Lung (tissue), 12 donors: Measurements from ENCODE around the gene PGAP1. TPM values are rescaled to one million over a fixed set of nuclear protein-coding genes. Genes with fewer than 3 reads are reported as not detected.

Experiments used
- ATAC-seq: fragments of 200-7000 bp; cut with Tn5 transposase; one replicate; pipeline ENCODE4 v1.9.1; 2020; ENCODE audit warnings: moderate number of reproducible peaks; ENCODE audit not compliant: insufficient read depth, low FRiP score
- DNase-seq, 3 donors: peaks; one replicate each; pipeline ENCODE4 v3.0.0-alpha.2; 2013 to 2017
- H3K27ac ChIP-seq, 2 donors: one replicate each; pipeline ENCODE4 v1.5.1; 2013; ENCODE audit warnings: mild to moderate bottlenecking in 2 of 2, moderate library complexity in 2 of 2, control low read depth in 1 of 2, inconsistent platforms in 1 of 2, low read depth in 1 of 2, low read length in 1 of 2
- H3K27me3 ChIP-seq, 3 donors: one replicate each; pipeline ENCODE4 v1.5.1; 2013; ENCODE audit warnings: low read length in 2 of 3; ENCODE audit not compliant: control insufficient read depth in 3 of 3, insufficient read depth in 3 of 3
- H3K36me3 ChIP-seq, 4 donors: one replicate each; pipeline ENCODE4 v1.5.1; 2013; ENCODE audit warnings: low read length in 4 of 4, mild to moderate bottlenecking in 1 of 4, moderate library complexity in 1 of 4; ENCODE audit not compliant: control insufficient read depth in 4 of 4, insufficient read depth in 4 of 4
- H3K4me1 ChIP-seq, 5 donors: one replicate each; pipeline ENCODE4 v1.5.1; 2013; ENCODE audit warnings: low read length in 5 of 5, mild to moderate bottlenecking in 2 of 5, moderate library complexity in 1 of 5; ENCODE audit not compliant: control insufficient read depth in 5 of 5, insufficient read depth in 5 of 5
- H3K4me3 ChIP-seq: one replicate; pipeline ENCODE4 v1.5.1; 2013; ENCODE audit warnings: mild to moderate bottlenecking, control low read depth, moderate library complexity
- H3K9ac ChIP-seq, 2 donors: one replicate each; pipeline ENCODE4 v1.5.1; 2013; ENCODE audit warnings: low read length in 2 of 2, control low read depth in 1 of 2; ENCODE audit not compliant: insufficient read depth in 1 of 2
- H3K9me3 ChIP-seq, 4 donors: one replicate each; pipeline ENCODE4 v1.5.1; 2013; ENCODE audit warnings: low read length in 3 of 4, mild to moderate bottlenecking in 1 of 4, moderate library complexity in 1 of 4; ENCODE audit not compliant: control insufficient read depth in 4 of 4, insufficient read depth in 3 of 4
- WGBS, 2 donors: extraction: QIAGEN DNeasy Blood & Tissue Kit; methylation state at CpG; one replicate each; pipeline ENCODE4 v1.1.7; 2013; 5-methylcytosine and 5-hydroxymethylcytosine counted together
- polyA plus RNA-seq, 2 donors: library from polyadenylated mRNA; stranded (reverse); fragments of 200-250 nt; gene quantifications; one replicate each; pipeline ENCODE4 v1.2.1, GENCODE V29; 2013
- total RNA-seq, 2 donors: library from RNA; depleted of rRNA in 1 of 2; stranded (reverse); fragments of >200 nt in 1 of 2; gene quantifications; one replicate each; pipeline ENCODE4 v1.2.1, GENCODE V29; 2014 to 2021
- TF ChIP-seq, protein P1 (sequence below): IDR thresholded peaks from 2 replicates; pipeline ENCODE4 v1.5.1; 2012; ENCODE audit warnings: mild to moderate bottlenecking; ENCODE audit errors: control extremely low read depth, extremely low read depth
- donor health status: control.
- donor health status: control.
- donor health status: Bipolar disorder and iron deficiency.
- donor health status: healthy.
- donor health status: DM: yes; HTN: yes; CAD: no.

Gene PGAP1
- total and polyA plus RNA-seq, 4 donors: 1.4 to 34.1 (median 7.0) TPM

GRCh38 chr2:196808083-196808665 lies 118.3 kb downstream of the PGAP1 start:
- Histone ChIP-seq H3K36me3 (no peaks in the 10 kb centered on the region), H3K27ac (no peak overlapping the region), H3K9me3 (no peaks in the 10 kb centered on the region), H3K4me3 (no peak overlapping the region), H3K4me1 (no peaks in the 10 kb centered on the region), H3K27me3 (peaks cover 0 to 3% (median 0%) of the 10 kb centered on the region in 3 donors), H3K9ac (no peak overlapping the region)
- WGBS, 2 donors: 30 to 65% methylated on average over 2 of the region's 2 CpGs
- TF ChIP-seq, protein P1, sequence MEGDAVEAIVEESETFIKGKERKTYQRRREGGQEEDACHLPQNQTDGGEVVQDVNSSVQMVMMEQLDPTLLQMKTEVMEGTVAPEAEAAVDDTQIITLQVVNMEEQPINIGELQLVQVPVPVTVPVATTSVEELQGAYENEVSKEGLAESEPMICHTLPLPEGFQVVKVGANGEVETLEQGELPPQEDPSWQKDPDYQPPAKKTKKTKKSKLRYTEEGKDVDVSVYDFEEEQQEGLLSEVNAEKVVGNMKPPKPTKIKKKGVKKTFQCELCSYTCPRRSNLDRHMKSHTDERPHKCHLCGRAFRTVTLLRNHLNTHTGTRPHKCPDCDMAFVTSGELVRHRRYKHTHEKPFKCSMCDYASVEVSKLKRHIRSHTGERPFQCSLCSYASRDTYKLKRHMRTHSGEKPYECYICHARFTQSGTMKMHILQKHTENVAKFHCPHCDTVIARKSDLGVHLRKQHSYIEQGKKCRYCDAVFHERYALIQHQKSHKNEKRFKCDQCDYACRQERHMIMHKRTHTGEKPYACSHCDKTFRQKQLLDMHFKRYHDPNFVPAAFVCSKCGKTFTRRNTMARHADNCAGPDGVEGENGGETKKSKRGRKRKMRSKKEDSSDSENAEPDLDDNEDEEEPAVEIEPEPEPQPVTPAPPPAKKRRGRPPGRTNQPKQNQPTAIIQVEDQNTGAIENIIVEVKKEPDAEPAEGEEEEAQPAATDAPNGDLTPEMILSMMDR: no peak
- peak in 2 of 3 donors; percentile 16 to 34 for DNase-seq
- no peak for ATAC-seq

GRCh38 chr2:196804381-196804780 lies 122.1 kb downstream of the PGAP1 start:
- Histone ChIP-seq H3K27me3 (peaks cover 0 to 3% (median 0%) of the 10 kb centered on the region in 3 donors), H3K4me1 (no peaks in the 10 kb centered on the region), H3K27ac (no peak overlapping the region), H3K4me3 (no peak overlapping the region), H3K36me3 (peaks cover 0 to 1% (median 0%) of the 10 kb centered on the region in 4 donors), H3K9me3 (no peaks in the 10 kb centered on the region), H3K9ac (no peak overlapping the region)
- TF ChIP-seq, protein P1: no peak
- 22 to 29% methylated on average over 1 of the region's 1 CpG for WGBS, 2 donors
- ATAC-seq: no peak
- DNase-seq: no peak

DNA sequence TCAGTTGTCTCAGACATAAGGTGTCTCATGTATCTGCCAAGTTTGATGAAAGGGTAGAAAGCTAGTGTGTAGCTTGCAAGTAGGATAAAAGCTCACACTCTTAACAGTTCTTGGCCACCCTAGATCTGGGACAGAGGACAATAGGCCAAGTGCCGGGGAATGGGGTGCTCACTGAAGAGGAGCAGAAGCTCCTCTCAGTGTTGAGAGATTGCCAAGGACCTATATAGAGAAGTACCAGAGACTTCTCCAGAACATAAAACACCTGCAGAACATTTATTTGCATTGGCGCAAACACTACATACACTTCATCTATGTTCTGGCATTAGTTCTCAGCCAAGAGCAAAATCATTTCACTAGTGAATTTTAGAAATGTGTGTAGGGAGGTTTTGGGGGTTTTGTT lies 124.1 kb downstream of the PGAP1 start:
- DNase-seq (peak in 1 of 3 donors; percentile 3), ATAC-seq (no peak)
- no peak overlapping the region for H3K9ac ChIP-seq
- peaks cover 0 to 3% (median 0%) of the 10 kb centered on the region in 3 donors for H3K27me3 ChIP-seq
- TF ChIP-seq, protein P1: no peak
- 88 to 89% methylated on average over 2 of the region's 2 CpGs for WGBS, 2 donors
- H3K9me3 ChIP-seq: no peaks in the 10 kb centered on the region
- H3K27ac ChIP-seq: no peak overlapping the region
- peaks cover 0 to 3% (median 0%) of the 10 kb centered on the region in 4 donors for H3K36me3 ChIP-seq
- H3K4me3 ChIP-seq: no peak overlapping the region
- H3K4me1 ChIP-seq: no peaks in the 10 kb centered on the region
